PFSK-1 (cell line): ENCODE data around the gene CD320. TPM values are rescaled to one million over a fixed set of nuclear protein-coding genes. Genes with fewer than 3 reads are reported as not detected.
A peak's percentile ranks its signal among the peaks of the same experiment; 100 is the strongest.

Experiments used
- FOXP2 ChIP-seq: optimal IDR thresholded peaks from 2 replicates; pipeline ENCODE3; 2011; ENCODE audit warnings: borderline replicate concordance, control low read depth, inconsistent platforms; ENCODE audit not compliant: insufficient read depth; ENCODE audit errors: extremely low read length, extremely low read depth
- POLR2AphosphoS5 ChIP-seq: IDR thresholded peaks from 2 replicates; pipeline ENCODE4 v1.6.1; 2012; ENCODE audit warnings: low read depth, mild to moderate bottlenecking, control low read depth, low read length, moderate library complexity
- REST ChIP-seq, 2 experiments: IDR thresholded peaks; 2 replicates each; pipeline versions ENCODE4 v1.6.1 to v1.8.0; 2011 to 2012; ENCODE audit warnings: low read depth in 2 of 2, low read length in 2 of 2, control low read depth in 1 of 2, inconsistent platforms in 1 of 2, mild to moderate bottlenecking in 1 of 2, moderate library complexity in 1 of 2; ENCODE audit not compliant: insufficient read depth in 1 of 2
- SIN3A ChIP-seq: IDR thresholded peaks from 2 replicates; pipeline ENCODE4 v1.6.1; 2012; ENCODE audit warnings: mild to moderate bottlenecking, low read length, moderate library complexity, borderline replicate concordance; ENCODE audit not compliant: insufficient read depth
- TAF1 ChIP-seq: IDR thresholded peaks from 2 replicates; pipeline ENCODE4 v1.6.1; 2012; ENCODE audit warnings: low read length, control low read depth, borderline replicate concordance; ENCODE audit not compliant: insufficient read depth
- polyA plus RNA-seq: library from polyadenylated mRNA; unstranded; fragments of >200 nt; gene quantifications from one replicate; pipeline ENCODE4 v1.2.1, GENCODE V29; 2012; ENCODE audit warnings: low read depth, missing spikeins; ENCODE audit not compliant: insufficient read length

CD320 gene
- polyA plus RNA-seq = 154 TPM

DNA sequence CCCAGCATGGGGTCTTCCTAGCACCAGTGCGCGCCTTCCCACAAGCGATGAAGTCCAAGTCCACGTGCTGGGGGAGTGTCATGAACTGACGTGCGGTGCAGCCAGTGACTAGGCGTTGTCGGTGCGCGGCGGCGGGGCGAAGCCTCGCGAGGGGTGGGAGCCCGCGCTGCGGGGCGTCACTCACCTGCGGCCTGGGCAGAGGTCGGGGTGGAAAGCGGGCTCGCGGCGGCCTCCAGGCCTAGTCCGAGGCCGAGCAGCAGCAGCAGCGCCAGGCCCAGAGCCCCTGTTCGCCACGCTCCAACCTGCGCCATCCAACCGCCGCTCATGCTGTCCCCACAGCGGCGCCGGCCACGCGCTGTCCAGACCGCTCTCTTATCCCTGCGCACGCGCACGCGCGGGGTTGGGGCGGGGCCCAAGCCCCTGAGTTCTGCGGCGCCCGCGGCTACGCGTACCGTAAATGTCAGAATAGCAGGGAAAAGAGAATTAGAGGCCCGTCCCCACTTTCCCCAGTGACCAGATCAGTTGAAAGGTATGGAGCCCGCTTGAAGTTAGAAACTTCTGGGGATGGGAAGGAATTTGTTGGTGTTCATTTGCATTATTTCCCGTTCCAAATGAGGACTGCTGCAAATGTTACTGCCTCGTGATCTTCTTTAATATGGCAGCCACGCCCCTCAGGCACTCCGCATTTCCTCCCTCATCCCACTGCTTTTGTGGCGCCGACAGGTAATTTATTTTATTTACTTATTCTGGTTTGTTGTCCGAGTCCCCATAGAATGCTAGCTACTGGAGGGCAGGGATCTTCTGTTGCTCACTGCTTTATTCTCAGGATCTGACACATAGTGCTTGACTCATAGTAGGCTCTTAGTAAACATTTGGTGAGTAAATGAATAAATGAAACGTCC, at the start of gene CD320:
Gene CD320, minus strand, starts transcription at position 394 of the 902 bp plus-strand sequence. Its CDS starts 68 bp downstream, at position 326.
- TF ChIP-seq TAF1 = peak; percentile 57; the same call in 1 of the 2 replicates
- 0 out of 4 replicates have a peak, but pooled peaks of 1 of the 2 experiments have one; percentile 21 for TF ChIP-seq REST (IDR thresholded peaks at IDR 0.05; ENCODE audit: insufficient read depth in 1 of 2, low read depth in 2 of 2, low read length in 2 of 2)
- TF ChIP-seq SIN3A = peak; percentile 90; the same call in 1 of the 2 replicates
- peak; percentile 75 for TF ChIP-seq FOXP2
- peak; percentile 97 for TF ChIP-seq POLR2AphosphoS5

GRCh38 chr19:8357007-8357521, 48.9 kb upstream of the CD320 start:
- no peak for TF ChIP-seq REST (IDR thresholded peaks at IDR 0.05; ENCODE audit: insufficient read depth in 1 of 2, low read depth in 2 of 2, low read length in 2 of 2)

DNA sequence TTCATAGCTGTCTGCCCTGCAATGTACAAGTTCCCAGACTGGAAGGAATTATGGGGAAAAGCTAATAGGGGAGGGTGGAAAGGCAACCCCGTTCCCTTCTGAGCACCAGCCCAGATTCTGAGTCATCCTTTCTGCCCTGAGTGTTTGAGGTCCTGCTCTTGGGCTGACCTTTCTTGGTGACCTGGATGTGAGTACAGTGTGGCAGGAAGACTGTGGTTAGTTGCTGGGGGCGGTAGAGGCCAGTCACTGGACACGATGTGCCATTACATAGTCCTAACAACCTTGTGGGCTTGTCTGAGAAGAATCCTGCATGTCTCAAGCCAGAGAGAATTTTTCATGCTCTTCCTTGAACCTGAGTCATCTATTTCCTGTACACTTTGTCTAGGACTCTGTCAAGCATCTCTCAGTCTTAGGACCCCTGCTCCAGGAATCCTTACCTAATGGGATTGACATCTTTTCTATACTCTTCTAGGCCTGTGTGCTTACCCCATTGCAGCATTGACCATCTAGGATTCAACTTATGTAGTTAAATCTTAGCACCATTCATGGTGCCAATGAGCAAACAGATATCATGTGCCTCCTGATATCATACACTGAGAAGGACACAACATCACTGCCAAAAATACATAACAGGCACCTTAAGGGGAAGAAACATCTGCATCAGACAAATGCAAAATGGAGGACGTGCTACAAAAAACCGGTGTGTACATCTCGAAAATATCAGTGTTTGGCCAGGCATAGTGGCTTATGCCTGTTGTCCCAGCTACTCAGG, 47.7 kb upstream of the CD320 start:
- TF ChIP-seq TAF1 (no peak), FOXP2 (peak; percentile 78), SIN3A (no peak)

DNA sequence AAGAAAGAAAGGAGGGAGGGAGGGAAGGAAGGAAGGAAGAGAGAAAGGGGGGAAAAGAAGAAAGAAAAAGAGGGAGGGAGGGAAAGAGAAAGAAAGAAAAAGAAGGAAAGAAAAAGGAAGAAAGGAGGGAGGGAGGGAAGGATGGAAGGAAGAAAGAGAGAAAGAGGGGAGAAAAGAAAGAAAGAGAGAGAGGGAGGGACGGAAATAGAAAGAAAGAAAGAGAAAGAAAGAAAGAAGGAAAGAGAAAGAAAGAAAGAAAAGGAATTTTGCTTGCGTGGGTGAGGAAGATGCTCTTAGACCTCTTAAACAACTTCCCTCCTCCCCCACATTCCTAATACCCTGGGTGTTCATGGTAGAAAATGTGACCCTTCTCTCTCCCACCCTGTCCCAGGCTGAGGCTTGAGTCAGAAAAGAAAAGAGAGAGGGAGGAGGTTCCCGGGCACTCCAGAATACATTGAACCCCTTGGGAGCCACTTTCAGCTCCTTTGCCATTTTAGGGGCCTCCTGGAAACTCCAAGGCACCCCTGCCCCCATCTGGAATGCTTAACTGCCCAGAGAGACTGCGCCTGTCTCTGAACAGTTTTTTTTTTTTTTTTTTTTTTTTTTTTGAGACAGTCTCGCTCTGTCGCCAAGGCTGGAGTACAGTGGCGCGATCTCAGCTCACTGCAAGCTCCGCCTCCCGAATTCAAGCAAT, 44.1 kb upstream of the CD320 start:
- TF ChIP-seq FOXP2 = no peak
- no peak for TF ChIP-seq SIN3A
- TF ChIP-seq REST (IDR thresholded peaks at IDR 0.05; ENCODE audit: insufficient read depth in 1 of 2, low read depth in 2 of 2, low read length in 2 of 2) = no peak
- no peak for TF ChIP-seq POLR2AphosphoS5
- TF ChIP-seq TAF1 = no peak

DNA sequence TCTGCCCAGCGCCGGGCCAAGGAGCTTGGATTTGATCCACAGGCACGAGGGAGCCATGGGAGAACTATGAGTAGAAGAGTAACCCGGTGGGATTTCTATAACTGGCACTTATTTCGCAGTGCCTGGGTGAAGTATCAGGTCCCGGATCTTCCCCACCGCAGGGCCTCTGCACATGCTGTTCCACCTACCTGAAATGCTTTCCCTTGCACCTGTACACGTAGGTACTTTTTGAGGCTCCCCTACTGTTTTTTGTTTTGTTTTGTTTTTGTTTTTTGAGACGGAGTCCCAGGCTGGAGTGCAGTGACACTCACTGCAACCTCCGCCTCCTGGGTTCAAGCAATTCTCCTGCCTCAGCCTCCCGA, 35.3 kb upstream of the CD320 start:
- TF ChIP-seq POLR2AphosphoS5 (no peak), SIN3A (no peak), FOXP2 (no peak), TAF1 (no peak), REST (IDR thresholded peaks at IDR 0.05; ENCODE audit: insufficient read depth in 1 of 2, low read depth in 2 of 2, low read length in 2 of 2) (no peak)
